Measurements from ENCODE around the gene FAM131C. TPM values are rescaled to one million over a fixed set of nuclear protein-coding genes. Genes with fewer than 3 reads are reported as not detected.
"Not testable (repeated sequence)": the region's sequence is repeated elsewhere in the genome, so short reads cannot be mapped to it uniquely, and the experiment has no call there.

Gene FAM131C
- total RNA-seq, 1 donor from 2014 or later: 0.82 TPM

DNA sequence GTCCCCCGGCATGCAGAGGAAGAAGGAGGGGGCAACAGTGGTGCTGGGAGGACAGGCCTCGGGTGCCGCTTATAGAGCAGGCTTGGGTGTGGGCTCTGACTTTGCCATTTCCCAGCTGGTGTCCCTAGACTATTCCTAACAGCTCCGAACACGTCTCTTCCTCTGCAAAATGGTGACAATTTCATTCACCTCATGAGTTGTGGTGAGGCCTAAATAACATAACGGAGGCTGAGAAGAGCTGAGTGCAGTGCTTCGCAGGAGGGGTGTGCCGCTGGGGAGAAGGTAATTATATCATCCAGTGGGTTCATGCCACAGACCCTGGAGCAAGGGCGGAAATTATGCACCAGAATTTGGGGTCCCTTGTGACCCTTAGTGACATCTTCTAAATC lies 10.8 kb downstream of the FAM131C start:
- DNase-seq (ENCODE audit: extremely low read depth, low read depth, low spot score): not testable (repeated sequence)

DNA sequence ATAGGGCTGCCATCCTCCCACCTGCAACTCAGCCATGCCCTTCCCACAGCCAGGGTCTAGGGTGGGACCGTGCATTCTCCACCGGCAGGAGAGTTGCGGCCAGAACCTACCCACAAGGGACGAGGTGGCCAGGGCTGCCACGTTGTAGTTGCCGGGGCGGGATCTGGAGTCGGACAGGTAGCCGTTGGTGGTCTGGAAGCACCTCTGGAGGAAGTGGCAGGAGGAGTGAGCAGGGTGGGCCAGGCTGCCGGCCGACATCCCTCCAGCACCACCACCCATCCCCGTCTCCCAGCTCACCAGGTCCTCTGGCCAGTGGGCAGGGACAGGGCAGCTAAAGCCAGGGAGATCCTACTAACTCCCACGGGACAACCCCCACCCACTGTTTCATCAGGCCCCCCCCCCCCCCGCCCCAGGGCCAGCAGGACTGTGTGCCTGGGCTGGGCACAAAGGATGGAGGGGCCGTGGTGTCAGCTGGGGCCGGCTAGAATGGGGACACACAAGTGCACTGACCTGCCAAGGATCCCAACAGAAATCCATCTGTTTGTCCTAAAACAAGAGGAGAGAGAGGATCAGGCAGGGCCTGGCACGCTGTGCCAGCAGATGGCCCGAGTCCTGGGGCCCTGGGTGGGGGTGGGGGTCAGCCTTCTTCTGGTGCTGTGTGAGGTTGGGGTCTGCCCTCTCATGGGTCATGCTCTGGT lies 11.3 kb downstream of the FAM131C start:
- not testable (repeated sequence) for DNase-seq (ENCODE audit: extremely low read depth, low read depth, low spot score)

DNA sequence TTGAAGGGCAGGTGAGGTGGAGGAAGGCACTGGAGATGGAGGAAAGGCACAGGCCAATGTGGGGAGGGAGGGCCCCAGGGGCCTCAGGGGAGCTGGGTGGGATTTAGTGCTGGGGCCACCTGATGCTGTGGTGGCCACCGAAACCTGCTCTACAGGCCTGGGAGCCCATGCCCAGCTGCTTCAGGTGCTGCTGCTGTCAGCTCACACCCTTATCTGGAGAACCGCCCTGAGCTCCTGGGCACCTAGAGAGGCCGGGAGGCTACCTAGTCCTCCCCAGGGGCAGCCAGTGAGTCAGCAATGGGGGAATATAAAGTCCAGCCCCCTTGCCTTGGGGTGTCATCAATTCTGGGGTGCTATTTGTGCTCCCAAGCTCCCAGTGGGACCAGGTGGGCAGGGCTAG lies 12.2 kb downstream of the FAM131C start:
- no peak for DNase-seq (ENCODE audit: extremely low read depth, low read depth, low spot score)

DNA sequence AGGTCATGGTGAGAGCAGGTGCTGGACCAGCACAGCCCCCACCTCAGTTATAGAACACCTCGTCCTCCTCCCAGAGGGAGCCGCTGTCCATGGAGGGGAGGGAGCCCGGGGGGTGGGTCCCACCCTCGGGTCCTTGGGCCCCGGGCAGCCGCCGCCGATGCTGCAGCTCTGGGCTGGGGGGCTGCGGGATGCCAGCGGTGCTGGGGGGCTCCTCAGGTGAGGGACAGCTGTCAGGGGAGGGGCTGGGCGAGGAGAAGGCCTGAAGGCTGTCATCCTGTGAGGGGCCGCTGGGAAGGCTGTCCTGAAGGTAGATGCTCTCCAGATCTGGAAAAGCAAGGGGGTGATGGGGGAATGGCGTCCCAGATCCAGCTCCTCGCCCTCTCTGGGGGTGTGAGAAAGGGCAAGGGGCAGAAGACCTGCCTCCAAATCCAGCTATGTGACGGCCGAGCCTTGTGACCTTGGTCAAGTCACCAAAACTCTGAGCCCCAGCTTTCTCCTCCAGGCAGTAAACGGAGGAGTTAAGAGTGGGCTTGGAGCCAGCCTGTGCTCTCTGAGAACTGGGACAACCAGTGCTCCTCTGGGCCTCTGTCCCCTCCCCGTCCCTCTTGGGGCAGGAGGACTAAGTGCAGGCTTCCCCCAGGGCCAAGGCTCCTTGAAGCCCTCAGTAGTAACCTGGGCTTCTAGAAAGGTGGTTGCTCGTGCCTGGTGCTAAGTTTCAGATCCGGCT lies 14.9 kb downstream of the FAM131C start:
- not testable (repeated sequence) for DNase-seq (ENCODE audit: extremely low read depth, low read depth, low spot score)

DNA sequence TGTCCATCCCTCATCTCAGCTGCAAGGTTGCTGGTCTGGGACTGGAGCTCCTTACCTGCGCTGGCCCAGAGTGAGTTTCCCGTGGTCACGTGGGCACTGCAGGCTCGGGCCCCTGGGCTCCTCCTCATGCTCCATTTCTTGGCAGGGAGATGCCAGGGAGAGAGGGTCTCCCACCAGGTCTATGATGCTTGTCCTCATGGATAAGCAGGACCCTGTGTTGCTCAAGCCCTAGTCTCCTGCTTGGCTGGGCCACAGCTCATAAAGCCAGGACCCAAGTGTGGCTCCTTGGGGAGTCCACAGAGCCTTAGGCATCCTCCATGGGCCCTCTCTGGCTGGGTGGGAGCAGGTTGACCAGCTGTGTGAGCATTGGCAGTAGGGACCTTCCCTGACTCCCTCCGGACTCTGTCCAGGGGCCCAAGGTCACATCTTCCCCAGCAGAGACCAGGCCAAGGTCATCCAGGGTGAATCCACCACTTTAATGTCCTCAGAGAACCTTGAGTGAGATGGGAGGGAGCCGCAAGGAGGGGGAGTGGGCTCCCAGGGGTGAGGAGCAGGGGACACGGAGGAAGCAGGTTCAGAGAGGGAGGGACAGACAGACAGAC lies 16.0 kb downstream of the FAM131C start:
- DNase-seq (ENCODE audit: extremely low read depth, low read depth, low spot score): not testable (repeated sequence)

DNA sequence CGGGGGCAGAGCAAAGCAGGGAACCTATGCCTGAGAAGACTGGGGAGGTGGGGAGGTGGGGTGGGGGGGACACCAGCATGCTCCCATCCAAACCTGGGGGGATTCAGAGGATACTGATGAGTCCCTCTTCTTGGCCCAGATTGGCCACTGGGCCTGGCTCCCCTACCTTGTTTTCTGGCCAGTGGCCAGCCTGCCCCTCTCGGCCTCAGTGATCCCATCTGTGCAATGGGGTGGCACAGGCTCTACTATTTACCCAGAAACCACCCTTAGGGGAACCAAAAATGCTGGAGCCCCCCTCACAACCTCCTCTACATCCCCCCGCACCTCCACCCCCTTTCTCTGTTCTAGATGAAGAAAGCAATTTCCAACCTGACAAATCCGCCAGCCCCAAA lies 16.9 kb downstream of the FAM131C start:
- not testable (repeated sequence) for DNase-seq (ENCODE audit: extremely low read depth, low read depth, low spot score)

DNA sequence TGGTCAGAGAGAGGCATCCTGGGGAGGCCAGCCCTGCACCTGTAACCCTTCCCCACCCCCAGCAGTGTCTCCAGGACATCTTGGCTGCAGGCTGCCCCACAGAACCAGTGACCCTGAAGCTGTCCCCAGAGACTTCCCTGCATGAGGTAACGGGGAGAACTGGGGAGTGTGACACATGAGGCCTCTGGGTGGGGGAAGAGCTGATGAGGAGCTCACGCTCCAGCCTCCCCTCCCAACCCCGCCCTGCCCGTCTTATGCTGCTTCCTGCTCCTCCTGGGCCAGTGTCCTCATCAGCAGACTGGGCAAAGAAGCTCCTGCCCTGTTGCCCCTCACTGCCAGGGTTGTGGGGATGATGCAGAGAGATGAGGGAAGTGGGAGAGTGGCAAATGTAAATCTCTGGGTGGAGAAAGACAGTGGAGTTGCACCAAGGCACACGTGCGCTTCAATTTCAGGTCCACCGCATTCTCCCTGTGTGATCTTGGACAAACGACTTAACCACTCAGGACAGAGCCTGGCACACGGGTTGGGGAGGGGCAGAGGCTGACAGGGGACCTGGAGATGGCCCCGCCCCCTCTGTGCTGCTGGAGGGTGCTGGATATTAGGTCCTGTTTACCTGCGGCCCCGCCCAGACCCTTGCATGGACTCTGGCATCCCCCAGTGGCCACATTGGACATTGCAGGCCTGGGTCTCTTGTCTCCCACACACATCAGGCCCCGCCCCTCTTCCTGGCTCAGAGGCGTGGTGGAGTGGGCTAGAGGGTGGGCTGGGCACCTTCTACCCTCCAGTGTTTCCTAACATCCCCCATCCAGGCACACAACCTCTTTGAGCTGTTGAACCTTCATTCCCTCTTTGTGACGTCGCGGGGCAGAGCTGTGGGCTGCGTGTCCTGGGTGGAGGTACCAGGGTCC lies 17.6 kb downstream of the FAM131C start:
- no peak for DNase-seq (ENCODE audit: extremely low read depth, low read depth, low spot score)

DNA sequence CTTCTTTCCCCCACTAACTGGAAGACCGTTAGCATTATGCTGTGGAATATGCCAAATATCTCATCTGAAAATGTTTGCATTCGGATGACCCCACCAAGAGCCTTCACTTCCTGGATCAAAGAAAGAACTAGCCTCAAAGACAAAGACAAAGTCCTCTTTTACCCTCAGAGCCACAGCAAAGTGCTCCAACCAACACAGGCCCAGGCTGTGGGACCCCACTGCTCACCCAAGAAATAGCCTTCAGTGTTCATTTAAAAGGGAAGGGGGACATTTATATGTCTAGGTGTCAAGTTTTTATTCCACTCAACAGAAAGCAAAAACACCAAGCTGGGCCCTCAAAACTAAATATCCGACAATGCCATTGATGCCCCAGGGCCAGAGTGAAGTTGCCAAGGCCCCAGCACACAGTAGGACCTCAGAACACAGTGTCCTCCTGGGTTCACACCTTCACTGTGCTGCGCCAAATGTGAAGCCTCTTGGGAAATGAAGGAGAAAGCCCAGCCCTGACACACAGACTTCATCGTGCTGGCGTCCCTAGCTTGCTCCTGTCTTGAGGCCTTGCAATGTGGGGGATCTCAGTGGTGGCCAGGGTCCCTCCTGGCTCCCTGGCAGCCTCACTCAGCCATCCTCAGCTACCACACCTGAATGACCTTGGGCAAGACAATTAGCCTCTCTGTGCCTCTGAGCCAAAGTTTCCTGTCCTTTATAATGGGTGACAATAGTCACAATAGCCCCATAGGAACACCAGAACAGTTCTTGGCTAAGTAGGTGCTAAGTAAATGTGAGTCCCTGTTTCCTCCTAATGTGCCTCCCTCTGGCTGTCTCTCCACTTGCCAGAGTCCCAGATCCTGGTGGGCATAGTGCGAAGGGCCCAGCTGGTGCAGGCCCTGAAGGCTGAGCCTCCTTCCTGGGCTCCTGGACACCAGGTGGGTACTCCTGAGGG lies 18.6 kb downstream of the FAM131C start:
- no peak for DNase-seq (ENCODE audit: extremely low read depth, low read depth, low spot score)

DNA sequence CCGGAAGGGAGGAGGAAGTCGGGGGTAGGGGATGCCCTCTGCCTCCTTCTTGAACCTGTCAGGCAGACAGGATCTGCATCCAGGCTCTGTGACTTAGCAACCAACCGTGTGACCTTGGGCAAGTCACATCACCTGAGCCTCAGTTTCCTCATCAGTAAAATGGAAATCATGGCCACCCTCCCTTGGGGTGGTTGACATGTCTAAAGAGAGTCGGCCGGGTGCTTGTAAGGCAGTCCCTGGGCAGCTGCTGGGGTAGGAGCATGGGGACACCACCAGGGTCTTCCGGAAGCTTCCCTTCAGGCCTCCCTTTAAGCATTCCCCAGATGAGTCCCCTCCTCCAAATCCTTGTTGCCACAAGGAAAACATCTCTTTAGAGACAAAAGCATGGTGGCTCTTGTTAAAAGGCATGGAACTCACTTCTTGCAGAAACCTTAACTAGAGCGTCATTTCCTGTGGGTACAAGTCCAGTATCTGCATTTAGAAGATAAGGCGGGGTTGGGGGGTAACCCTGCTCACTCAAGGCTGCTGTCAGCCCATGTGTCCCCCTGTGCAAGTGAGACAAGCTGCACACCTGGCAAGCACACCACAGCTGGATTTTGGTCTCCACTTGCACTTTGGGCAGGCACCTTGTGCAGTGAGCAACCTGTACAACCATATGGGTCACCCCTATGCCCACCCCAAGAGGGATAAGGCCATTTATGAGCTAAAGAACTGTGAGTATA lies 19.5 kb downstream of the FAM131C start:
- no peak for DNase-seq (ENCODE audit: extremely low read depth, low read depth, low spot score)

DNA sequence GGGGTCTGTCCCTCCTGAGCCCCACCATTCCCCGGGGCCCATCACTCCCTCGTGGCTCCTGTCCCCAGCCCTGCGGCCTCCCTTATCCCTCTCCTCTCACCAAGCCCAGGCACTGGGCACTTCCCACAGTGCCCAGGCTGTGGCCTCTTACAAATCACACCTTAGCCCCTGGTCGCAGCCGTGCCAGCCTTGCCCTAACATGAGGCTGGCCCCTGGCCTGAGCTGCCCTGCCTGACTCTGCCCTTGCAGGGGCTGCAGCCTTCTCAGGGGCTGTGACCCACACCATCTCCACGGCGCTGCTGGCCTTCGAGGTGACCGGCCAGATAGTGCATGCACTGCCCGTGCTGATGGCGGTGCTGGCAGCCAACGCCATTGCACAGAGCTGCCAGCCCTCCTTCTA lies 21.5 kb downstream of the FAM131C start:
- DNase-seq (ENCODE audit: extremely low read depth, low read depth, low spot score): not testable (repeated sequence)

DNA sequence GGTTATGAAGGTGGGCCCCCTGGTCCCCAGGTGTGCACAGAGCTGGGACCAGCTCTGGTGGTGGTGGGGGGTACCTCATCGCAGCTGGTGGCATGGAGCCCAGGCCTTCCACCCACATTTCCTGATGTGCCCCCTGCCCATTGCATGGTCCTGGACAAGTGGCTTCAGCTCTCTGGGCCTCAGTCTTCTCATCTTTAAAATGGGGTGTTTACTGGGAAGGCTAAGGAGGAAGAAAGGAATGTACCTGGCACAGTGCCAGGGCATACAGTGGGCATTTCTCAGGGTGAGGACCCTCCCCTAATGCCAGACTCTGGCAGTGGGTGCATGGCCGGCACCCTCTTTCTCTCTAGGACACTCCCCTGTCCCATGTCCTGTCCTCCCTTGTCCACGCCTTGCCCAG lies 22.4 kb downstream of the FAM131C start:
- DNase-seq (ENCODE audit: extremely low read depth, low read depth, low spot score): no peak

DNA sequence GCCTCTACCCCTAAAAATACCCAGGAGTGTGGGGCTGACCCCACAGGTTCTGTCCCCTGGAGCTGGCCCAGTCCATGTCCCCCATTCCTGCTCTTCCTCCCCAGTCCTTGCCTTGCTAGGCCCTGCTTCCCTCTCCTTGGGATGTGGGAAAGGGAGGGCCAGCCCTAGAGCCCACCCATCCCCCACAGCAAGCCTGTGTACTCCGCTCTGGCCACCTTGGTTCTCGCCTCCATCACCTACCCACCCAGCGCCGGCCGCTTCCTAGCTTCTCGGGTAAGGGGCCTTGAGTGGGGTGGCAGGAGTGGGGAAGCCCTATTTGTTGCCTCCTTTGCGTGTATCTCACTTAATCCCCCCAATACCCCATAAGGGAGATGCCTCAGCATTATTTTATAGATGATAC lies 23.1 kb downstream of the FAM131C start:
- DNase-seq (ENCODE audit: extremely low read depth, low read depth, low spot score): no peak

DNA sequence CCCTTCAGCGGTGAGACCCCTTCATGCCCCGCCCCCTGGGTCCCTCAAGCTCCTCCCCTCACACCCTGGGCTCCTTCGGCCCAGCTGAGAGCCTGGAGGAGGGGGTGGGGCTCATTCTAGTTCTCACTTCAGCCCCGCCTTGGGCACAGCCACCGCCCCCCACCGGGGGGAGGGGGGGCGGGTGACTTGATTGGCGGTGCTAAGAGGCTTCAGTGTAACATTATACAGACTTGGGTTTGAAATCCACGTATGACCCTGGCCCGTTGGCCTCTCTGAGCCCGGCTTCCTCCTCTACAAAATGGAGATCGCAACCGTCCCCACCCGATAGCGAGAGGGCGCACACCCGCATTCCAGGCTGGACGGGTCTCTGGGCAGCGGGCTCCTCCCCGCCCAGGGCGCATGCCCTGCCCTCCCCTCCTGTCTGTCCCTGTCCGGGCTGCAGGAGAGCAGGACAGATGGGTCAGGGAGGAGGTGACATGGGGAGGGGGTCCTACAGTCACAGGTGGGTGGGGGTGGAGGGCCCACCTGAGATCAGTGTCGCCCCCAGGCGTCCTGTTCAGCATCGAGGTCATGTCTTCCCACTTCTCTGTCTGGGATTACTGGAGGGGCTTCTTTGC lies 24.8 kb downstream of the FAM131C start:
- no peak for DNase-seq (ENCODE audit: extremely low read depth, low read depth, low spot score)

DNA sequence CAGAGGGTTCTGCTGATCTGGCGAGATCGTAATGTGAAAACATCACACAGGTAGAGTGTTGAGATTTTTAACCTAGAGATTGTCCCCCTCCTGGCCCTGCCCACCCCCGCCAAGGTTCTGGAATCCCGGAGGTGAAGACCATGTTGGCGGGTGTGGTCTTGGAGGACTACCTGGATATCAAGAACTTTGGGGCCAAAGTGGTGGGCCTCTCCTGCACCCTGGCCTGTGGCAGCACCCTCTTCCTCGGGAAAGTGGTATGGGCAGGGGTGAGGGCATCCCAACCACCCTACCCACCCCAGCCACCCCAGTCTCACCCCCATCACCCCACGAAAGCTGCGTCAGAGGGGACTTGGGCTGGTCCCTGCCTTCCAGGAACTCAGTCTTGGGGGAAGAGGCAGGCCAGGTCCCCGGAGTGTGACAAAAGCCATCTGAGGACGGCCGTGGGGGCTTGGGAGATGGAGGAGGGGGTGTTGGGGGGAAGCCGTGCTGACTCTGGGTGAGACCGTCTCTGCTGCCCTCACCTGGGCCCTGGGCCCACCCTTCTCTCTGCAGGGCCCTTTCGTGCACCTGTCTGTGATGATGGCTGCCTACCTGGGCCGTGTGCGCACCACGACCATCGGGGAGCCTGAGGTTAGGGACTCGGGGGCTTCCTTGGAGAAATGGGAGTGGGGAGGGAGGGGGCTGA lies 25.5 kb downstream of the FAM131C start:
- no peak for DNase-seq (ENCODE audit: extremely low read depth, low read depth, low spot score)

DNA sequence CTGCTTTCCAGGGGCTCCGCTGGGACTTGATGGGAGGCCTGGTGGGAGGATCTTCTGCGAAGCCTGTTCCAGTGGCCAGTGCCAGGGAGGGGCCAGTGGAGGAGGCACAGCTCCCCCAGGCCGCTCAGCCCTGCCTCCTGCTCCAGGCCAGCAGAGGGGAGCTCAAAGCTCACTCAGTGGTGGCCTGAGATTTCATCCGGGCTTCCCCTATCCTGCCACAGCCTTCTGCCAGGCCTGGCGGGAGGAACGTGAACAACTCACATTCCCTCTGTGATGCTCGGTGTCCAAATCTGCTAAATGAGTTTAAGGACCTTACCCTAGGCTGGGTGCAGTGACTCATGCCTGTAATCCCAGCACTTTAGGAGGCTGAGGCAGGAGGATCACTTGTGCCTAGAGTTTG lies 26.6 kb downstream of the FAM131C start:
- no peak for DNase-seq (ENCODE audit: extremely low read depth, low read depth, low spot score)

DNA sequence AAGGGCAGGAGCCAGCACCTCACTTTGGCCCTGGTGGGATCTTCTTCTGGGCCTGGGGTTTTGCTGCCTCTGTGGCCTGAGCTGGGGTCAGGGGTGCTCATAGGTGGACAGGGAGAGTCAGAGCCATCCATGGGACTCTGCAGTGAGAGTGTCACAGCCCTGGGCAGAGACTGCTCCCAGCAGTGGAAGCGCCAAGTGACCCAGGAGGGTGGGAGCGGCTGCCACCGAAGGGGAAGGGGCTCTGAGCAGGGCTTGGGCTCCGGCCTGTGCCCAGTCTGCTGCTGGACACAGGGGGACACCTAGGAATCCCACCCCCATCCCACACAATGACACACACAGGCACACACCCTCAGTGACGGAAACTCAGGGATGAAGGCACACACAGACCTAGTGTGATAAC lies 29.5 kb downstream of the FAM131C start:
- DNase-seq (ENCODE audit: extremely low read depth, low read depth, low spot score): no peak

DNA sequence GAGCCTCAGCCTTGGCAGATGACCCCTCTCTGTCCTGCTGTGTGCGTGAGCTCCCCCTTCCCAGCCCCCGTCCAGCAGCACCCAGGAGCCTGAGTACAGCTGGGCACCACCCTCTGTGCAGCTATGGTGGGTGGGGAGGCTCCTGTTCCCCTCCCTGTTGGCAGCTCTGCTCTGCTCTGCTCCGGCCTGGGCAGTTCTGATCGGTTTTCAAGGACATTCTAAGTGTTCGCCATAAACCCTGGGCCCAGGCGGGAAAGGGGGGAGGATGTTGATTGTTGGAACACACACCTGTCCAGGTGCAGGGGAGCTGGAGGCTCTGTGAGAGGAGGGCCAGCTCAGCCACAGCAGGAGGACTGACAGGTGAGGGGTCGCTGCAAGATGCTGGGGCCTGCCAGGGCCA lies 29.9 kb downstream of the FAM131C start, which contains the start of gene CLCNKB:
Gene CLCNKB (plus strand): TSS at position 262 of the 400 bp plus-strand sequence. CDS start 711 bp downstream, outside the sequence.
- DNase-seq (ENCODE audit: extremely low read depth, low read depth, low spot score): no peak

DNA sequence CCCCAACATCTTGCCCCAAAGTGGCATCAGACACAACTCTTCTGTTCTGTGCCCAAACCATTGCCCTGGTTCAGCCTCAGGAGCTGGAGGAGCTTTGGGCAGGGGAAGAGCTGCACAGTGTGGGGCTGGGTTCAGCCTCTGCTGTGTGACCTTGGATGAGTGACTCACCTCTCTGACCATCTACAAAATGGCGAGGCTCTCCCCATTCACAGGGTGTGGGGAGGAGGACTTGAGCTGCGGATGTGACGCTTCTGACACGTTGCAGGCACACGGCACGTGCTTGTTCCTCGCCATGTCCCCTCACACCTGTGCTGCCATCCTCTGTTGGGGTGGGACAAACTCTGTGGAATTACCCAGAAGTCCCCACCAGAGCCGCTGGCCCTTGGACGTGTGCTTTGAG lies 30.8 kb downstream of the FAM131C start:
- DNase-seq (ENCODE audit: extremely low read depth, low read depth, low spot score): not testable (repeated sequence)

Data from glomerular endothelial cell (primary cell).